Inferior parietal cortex (tissue), 1 donor: ENCODE data around the gene RCAN1.

Source experiments
- DNase-seq: peaks from one replicate; pipeline ENCODE4 v3.0.0-alpha.2; 2016; ENCODE audit errors: extremely low spot score

The RCAN1 gene

GRCh38 chr21:34598931-34599400, 15.9 kb downstream of the RCAN1 start:
- no peak for DNase-seq

GRCh38 chr21:34597406-34597805, 17.5 kb downstream of the RCAN1 start:
- no peak for DNase-seq

- DNase-seq: no peak
Observed at GRCh38 chr21:34596561-34597271, 18.2 kb downstream of the RCAN1 start.

GRCh38 chr21:34595457-34595856, 19.5 kb downstream of the RCAN1 start:
- DNase-seq: no peak

GRCh38 chr21:34594566-34595234, 20.2 kb downstream of the RCAN1 start:
- no peak for DNase-seq

- DNase-seq: no peak
Observed at GRCh38 chr21:34593954-34594531, 20.9 kb downstream of the RCAN1 start.

- DNase-seq: no peak
Observed at GRCh38 chr21:34593423-34593822, 21.5 kb downstream of the RCAN1 start.

GRCh38 chr21:34592120-34592955, 22.6 kb downstream of the RCAN1 start:
- DNase-seq: no peak

GRCh38 chr21:34590520-34590919, 24.4 kb downstream of the RCAN1 start:
- no peak for DNase-seq

GRCh38 chr21:34589511-34590282, 25.2 kb downstream of the RCAN1 start:
- no peak for DNase-seq

GRCh38 chr21:34583926-34584563, 30.9 kb downstream of the RCAN1 start:
- no peak for DNase-seq

- DNase-seq: no peak
Observed at GRCh38 chr21:34582506-34583150, 32.3 kb downstream of the RCAN1 start.

- no peak for DNase-seq
Observed at GRCh38 chr21:34580181-34580700, 34.7 kb downstream of the RCAN1 start.

GRCh38 chr21:34579411-34579810, 35.5 kb downstream of the RCAN1 start:
- no peak for DNase-seq

GRCh38 chr21:34576041-34576511, 38.8 kb downstream of the RCAN1 start:
- no peak for DNase-seq

- no peak for DNase-seq
Observed at GRCh38 chr21:34574601-34575529, 40.0 kb downstream of the RCAN1 start.

GRCh38 chr21:34571994-34572393, 42.9 kb downstream of the RCAN1 start:
- DNase-seq: no peak

GRCh38 chr21:34570313-34570712, 44.6 kb downstream of the RCAN1 start:
- DNase-seq: no peak
